Measurements from ENCODE around the gene ACTN2.

DNA sequence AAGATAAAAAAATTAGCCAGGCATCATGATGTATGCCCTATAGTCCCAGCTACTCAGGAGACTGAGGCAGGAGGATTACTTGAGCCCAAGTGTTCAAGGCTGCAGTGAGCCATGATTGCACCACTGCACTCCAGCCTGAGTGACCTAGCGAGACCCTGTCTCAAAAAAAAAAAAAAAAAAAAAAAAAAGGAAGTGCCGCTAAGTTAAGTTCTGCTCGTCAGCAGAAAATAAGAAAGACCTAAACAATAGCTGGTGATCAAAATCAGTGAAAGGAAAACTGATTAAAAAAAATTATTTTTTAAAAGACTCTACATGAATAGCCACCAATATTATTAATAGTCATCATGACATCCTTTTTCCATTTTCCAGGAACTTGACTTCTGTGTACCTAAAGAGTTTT is 64.6 kb downstream of the ACTN2 start:
- TF ChIP-seq, protein P1, sequence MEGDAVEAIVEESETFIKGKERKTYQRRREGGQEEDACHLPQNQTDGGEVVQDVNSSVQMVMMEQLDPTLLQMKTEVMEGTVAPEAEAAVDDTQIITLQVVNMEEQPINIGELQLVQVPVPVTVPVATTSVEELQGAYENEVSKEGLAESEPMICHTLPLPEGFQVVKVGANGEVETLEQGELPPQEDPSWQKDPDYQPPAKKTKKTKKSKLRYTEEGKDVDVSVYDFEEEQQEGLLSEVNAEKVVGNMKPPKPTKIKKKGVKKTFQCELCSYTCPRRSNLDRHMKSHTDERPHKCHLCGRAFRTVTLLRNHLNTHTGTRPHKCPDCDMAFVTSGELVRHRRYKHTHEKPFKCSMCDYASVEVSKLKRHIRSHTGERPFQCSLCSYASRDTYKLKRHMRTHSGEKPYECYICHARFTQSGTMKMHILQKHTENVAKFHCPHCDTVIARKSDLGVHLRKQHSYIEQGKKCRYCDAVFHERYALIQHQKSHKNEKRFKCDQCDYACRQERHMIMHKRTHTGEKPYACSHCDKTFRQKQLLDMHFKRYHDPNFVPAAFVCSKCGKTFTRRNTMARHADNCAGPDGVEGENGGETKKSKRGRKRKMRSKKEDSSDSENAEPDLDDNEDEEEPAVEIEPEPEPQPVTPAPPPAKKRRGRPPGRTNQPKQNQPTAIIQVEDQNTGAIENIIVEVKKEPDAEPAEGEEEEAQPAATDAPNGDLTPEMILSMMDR (IDR thresholded peaks at IDR 0.05; ENCODE audit: low read depth, low read length, poor library complexity, severe bottlenecking) = no peak
- TF ChIP-seq EZH2phosphoT487 (IDR thresholded peaks at IDR 0.05; ENCODE audit: borderline replicate concordance, low read length) = no peak
